GM19395 (cell line): ENCODE measurements around the gene NFE2L2.
"Not testable (repeated sequence)": the region's sequence is repeated elsewhere in the genome, so short reads cannot be mapped to it uniquely, and the experiment has no call there.

Experiments used
- ATAC-seq: cut with Tn5 transposase; IDR thresholded peaks from one replicate; pipeline ENCODE4 v1.9.1; 2021; ENCODE audit warnings: mild to moderate bottlenecking, moderate library complexity; ENCODE audit not compliant: unreplicated experiment

NFE2L2 gene

GRCh38 chr2:177281400-177282180, 17.1 kb upstream of the NFE2L2 start:
- ATAC-seq: peak; percentile 64

DNA sequence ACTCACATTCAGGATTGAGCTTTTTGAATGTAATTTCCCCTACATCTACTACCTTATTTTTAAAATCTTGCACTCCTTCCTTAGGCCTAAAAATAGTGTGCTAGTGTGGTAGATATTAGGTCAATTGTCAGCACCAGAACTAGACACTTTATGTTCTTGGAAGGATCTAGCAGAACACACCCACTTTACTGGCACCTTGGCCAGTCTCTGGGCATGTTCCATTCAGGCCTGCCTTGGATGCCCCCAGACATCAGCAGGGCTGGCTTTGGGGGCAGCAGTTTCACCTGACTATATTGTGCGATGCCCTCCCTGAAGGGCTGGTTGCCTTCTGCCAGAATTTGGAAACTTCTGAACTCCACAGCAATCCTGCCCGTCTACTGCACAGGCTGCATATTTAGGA, 15.3 kb upstream of the NFE2L2 start:
- ATAC-seq: no peak

DNA sequence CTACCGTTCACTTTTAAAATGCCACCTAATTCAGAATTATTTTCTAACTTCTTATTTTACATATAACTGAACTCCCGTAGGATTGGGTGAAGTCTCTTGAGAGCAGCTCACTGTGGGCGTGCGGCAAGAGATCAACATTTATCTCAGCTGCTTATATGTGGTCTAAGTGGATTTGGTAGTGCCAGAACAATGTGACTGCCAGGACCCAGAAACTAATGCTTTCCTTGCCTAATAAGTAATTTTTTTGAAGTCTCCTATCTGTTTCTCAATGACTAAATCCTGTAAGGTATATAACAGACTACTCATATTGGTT, 11.2 kb upstream of the NFE2L2 start:
- no peak for ATAC-seq

DNA sequence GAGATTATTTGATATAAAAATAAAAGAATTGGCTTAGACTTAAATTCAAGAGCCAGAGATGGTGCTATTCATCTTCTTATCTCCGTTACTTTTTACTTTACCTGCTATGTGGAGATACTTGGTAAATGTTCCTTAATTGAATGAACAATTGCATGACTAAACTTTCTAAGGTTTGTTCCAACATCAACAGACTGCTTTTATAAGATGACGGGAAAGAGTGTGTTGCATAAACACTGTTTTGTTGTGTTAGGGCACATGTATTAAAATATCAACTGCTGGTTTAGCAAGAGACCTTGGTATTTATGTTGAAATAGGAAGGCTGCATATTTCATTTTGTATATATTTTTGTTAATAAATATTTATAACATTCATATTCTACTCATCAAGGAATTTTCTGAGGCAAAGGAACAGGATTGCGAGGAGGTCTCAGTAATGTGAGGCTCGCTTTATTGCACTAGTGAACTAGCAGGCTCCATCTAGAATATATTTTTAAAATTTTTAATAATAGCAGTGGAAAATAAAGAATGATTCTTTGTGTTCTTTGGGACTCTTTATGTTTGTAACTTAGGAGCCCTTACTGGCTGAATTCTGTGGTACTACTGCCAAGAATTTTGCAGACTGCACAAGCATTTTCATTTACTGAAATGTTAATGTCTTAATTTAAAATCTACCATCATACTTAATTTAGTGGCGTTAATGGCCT, 10.7 kb upstream of the NFE2L2 start:
- ATAC-seq: no peak

GRCh38 chr2:177273408-177273807, 8.9 kb upstream of the NFE2L2 start:
- ATAC-seq: no peak

GRCh38 chr2:177272765-177273164, 8.2 kb upstream of the NFE2L2 start:
- ATAC-seq: no peak

- ATAC-seq: no peak
Observed at GRCh38 chr2:177271981-177272666, 7.6 kb upstream of the NFE2L2 start.

DNA sequence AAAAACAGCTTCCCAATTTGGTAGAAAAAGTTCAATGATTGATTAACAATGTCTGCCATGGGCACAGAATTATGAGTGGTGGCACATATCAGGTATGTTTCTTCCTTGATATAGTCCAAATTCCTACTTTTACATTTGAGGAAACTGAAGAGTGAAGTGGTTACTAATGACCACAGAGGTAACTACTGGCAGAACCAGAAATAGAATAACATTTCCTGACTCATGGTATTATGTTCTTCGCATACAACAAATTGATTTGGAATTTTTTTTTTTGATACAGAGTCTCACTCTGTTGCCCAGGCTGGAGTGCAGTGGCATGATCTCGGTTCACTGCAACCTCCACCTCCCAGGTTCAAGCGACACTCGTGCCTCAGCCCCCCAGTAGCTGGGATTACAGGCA, 6.0 kb upstream of the NFE2L2 start:
- ATAC-seq: no peak

GRCh38 chr2:177268901-177269300, 4.4 kb upstream of the NFE2L2 start:
- ATAC-seq: no peak

- no peak for ATAC-seq
Observed at GRCh38 chr2:177268187-177268871, 3.8 kb upstream of the NFE2L2 start.

DNA sequence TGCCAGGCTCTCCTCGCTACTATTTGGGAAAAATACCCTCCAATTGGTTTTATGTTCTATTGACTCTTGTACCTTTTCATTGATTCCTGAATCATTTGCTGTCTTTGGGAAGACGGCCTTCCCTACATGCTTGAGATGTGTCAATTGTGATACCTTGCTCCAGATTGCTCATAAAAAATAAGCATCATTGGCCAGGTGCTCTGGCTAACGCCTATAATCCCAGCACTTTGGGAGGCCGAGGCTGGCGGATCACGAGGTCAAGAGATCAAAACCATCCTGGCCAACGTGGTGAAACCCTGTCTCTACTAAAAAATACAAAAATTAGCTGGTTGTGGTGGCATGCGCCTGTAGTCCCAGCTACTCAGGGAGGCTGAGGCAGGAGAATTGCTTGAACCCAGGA, 2.4 kb upstream of the NFE2L2 start:
- ATAC-seq: not testable (repeated sequence)

- ATAC-seq: no peak
Observed at GRCh38 chr2:177265824-177266817, 1.6 kb upstream of the NFE2L2 start.

GRCh38 chr2:177264209-177264692, 276 bp downstream of the NFE2L2 start:
- ATAC-seq: peak; percentile 19

DNA sequence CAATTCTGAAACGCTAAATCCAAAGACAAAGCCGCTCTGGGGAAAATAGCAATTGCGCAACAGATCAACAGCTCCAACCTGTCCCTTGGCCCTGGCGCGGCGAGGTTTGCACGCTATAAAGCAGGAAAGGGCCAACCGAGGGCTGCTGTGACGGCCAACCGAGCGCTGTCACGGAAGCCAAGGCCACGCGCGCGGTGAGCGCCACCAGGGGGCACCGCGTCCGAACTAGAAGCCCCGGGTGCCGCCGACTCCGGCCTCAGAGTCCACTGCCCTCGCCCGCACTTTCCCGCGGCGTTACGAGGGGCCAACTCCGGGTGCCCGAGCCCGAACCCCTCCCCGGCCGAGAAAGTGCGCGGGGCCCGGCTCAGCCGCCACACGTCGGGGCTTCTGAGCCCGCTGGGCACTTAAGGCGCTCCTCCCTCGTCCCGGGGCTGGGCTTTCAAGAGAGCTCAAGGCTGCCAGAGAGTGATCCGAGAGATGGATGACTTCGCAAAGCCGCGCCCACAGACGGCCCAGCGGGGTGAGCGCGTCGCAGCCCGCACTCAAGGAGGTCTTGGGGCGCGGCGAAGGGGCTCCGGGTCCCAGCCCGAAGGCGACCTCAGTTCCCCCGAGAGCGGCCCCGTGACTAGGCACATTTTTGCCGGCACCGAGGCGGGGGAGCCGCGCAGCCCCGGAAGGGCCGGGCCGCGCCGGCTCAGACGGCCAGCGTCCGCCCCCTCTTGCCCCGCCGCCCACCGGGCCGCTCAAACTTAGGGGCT, 897 bp downstream of the NFE2L2 start:
- peak; percentile 55 for ATAC-seq

DNA sequence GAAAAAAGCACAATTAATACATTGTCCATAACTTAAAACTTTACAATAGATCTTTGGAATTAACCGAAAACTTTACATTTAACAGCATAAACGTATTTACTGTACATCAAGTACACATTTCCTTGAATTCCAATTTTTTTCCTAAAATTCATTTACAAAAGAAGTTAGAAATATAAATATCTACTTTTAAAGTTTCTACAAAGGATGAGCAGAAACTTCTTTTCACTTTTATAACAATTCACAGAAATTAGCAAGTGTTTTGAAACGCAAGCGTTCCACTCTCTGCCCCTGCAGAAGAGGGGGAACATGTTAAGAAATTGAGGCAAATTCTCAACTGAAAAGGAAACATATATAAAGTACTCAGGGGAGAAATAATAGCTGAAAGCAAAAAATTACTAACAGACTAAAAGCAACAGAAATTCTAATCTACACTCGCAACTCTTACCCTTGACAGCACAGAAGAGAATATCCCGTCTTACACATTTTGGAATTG, 1.5 kb downstream of the NFE2L2 start:
- no peak for ATAC-seq

DNA sequence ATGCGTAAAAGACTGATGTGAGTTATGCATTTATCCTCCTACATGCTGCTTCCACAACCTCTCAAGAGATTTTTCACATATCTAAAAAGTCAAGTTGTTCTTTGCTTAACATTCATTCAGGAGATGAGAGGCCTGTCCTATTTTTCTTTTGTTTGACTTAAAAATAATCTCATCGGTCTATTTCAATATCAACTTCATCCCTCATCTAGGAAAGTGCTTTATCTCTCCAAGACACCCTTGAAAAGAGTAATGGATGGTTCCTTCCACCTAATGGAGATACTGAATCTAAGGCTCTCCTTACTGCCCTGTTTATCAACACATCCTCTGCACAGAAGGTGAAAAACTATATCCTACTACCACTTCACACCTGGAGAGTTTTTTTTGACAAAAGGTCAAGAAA, 2.4 kb downstream of the NFE2L2 start:
- no peak for ATAC-seq

- ATAC-seq: no peak
Observed at GRCh38 chr2:177261116-177262060, 3.1 kb downstream of the NFE2L2 start.

DNA sequence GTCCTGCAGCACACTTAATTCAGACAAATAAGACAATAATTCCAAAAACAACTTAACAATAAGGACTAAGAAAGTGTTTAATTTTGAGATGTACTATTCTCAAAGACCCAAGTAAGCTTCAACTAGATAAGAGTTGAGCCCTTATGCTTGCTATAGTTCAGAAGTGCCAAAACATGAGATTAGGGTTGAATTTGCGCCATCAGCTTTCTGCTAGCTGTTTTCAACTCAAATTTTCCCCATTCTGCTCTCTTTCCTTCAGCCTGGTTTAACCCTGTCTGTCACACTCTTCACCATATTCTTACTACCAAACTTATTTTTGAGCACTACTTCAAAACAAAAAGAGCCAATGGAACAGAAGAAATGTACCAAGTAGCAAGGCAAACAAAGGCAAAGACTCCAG, 4.1 kb downstream of the NFE2L2 start:
- no peak for ATAC-seq
